H1 (cell line): ENCODE measurements around the gene KCNK3. TPM values are rescaled to one million over a fixed set of nuclear protein-coding genes. Genes with fewer than 3 reads are reported as not detected.

Experiments
- CEBPB ChIP-seq: IDR thresholded peaks from 2 replicates; pipeline ENCODE4 v1.6.1; 2012; ENCODE audit warnings: low read depth, low read length
- CHD2 ChIP-seq: IDR thresholded peaks from 2 replicates; pipeline ENCODE4 v1.6.1; 2012; ENCODE audit warnings: low read length, improper control_type of control experiment
- CHD7 ChIP-seq: fragments of 300-600 bp; sonication (generic); IDR thresholded peaks from 2 replicates; pipeline ENCODE4 v1.7.1; 2012; ENCODE audit warnings: low read length, moderate library complexity, mild to moderate bottlenecking, inconsistent platforms; ENCODE audit not compliant: insufficient replicate concordance
- SP1 ChIP-seq: IDR thresholded peaks from 2 replicates; pipeline ENCODE4 v1.6.1; 2011; ENCODE audit warnings: low read depth, low read length
- SP4 ChIP-seq: IDR thresholded peaks from 2 replicates; pipeline ENCODE4 v1.6.1; 2012; ENCODE audit warnings: low read length, inconsistent platforms
- TAF1 ChIP-seq: IDR thresholded peaks from 2 replicates; pipeline ENCODE4 v1.6.1; 2011; ENCODE audit warnings: mild to moderate bottlenecking, low read depth, low read length
- TBP ChIP-seq: IDR thresholded peaks from 2 replicates; pipeline ENCODE4 v1.6.1; 2011; ENCODE audit warnings: low read depth, low read length, improper control_type of control experiment
- polyA plus RNA-seq, 7 experiments: library from polyadenylated mRNA; depleted of rRNA in 3 of 7; stranded (reverse) in 5 of 7; unstranded in 2 of 7; fragments of >200 nt in 5 of 7; fragments of 200-250 nt in 2 of 7; gene quantifications; 1 replicate in 5 of 7; 2 replicates in 1 of 7; 4 replicates in 1 of 7; pipeline versions ENCODE4 v1.2.1 to v1.2.3, GENCODE V29; 2011 to 2013; ENCODE audit warnings: missing spikeins in 2 of 7, mixed read lengths in 2 of 7
- total RNA-seq: library from RNA; stranded (reverse); fragmentation: NEBNext Ultra II Directional; extraction: Animal tissue kit (Norgen Biotek cat#: 25700); gene quantifications from 2 replicates; pipeline ENCODE4 v1.2.1, GENCODE V29; 2021
- TF ChIP-seq, protein P1 (sequence below): IDR thresholded peaks from 2 replicates; pipeline ENCODE4 v1.6.1; 2011; ENCODE audit warnings: low read length, improper control_type of control experiment
- TF ChIP-seq, protein P2 (sequence below): IDR thresholded peaks from 2 replicates; pipeline ENCODE4 v1.6.1; 2011; ENCODE audit warnings: low read depth, mild to moderate bottlenecking, low read length; ENCODE audit not compliant: insufficient read depth

KCNK3 gene
- total and polyA plus RNA-seq, 2 of the 8 experiments (the other 6 are each of a cell fraction or from before 2014, with no cell fraction given): 0.29 to 0.30 TPM

DNA sequence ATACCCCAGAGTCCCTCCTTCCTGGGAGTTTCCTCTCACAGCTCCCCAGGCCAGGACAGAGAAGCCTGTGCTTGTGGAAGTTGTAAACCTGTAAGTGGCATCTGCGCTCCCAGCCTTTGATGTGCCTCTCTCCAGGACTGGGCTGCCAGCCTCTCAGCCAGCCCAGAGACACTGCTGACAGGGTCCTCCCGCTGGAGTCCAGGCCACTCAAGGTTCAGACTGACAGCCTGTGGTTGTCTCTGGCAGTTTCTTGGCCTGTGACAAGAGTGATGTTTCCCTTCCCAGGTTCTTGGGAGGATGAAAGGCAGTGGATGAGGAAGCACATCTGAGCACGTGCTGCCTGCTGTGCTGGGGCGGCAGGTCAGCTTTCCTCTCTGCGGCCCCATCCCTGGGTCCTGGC, 74.6 kb downstream of the KCNK3 start (continued):
- TF ChIP-seq CHD7: no peak
- TF ChIP-seq CHD2: no peak
- no peak for TF ChIP-seq TBP
- TF ChIP-seq TAF1: no peak
- TF ChIP-seq, protein P1, sequence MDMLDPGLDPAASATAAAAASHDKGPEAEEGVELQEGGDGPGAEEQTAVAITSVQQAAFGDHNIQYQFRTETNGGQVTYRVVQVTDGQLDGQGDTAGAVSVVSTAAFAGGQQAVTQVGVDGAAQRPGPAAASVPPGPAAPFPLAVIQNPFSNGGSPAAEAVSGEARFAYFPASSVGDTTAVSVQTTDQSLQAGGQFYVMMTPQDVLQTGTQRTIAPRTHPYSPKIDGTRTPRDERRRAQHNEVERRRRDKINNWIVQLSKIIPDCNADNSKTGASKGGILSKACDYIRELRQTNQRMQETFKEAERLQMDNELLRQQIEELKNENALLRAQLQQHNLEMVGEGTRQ: no peak
- TF ChIP-seq SP4: no peak
- TF ChIP-seq SP1: no peak
- TF ChIP-seq, protein P2, sequence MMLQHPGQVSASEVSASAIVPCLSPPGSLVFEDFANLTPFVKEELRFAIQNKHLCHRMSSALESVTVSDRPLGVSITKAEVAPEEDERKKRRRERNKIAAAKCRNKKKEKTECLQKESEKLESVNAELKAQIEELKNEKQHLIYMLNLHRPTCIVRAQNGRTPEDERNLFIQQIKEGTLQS: no peak
- TF ChIP-seq CEBPB: no peak
